GM19239 (cell line): ENCODE results near the gene DAPP1.
A peak's percentile ranks its signal among the peaks of the same experiment; 100 is the strongest.

Source experiments
- DNase-seq: peaks from one replicate; pipeline ENCODE4 v3.0.0; 2011; ENCODE audit warnings: low spot score; ENCODE audit not compliant: insufficient read length
- FAIRE-seq: peaks from 2 replicates; lab custom pipeline; 2011; peaks lifted over from hg19 to GRCh38; lab: Jason Lieb, UNC

Gene DAPP1

DNA sequence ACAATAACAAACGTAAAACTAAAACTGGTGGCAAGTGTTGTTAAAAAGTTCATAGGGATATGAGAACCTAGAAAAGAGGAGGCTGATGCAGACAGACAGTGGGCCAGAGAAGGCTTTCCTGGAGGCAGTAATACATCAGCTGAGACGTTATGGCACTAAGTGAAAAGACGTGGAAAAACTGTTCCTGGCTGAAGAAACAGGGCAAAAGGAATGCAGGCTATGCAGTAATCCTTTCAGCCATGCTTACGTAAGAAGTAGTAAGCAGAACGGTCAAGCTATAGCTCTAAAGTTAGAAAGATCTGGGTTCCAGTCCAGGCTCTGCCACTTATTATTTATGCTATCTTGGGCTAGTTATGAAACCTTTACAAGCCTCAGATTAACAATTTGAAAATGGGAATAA, 71.2 kb downstream of the DAPP1 start:
- no peak for DNase-seq
- FAIRE-seq: no peak

DNA sequence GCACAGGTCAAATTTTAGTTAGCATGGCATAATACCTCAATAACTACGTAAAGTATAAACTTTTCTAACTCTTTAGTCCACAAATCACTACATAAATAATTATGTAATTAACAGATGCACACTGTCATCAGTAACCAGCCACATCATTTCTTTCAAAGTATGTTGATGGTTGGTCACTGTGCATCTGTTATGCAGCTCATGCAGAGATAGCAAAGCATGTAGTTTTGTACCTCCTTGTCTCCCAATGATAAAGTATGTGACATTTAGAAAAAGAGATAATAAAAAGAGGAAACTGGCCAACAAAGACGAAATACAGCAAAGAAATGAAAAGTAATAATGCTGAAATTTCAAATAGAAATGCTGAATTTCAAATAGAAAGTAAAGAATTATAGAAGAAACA, 74.7 kb downstream of the DAPP1 start:
- DNase-seq (no peak), FAIRE-seq (no peak)

DNA sequence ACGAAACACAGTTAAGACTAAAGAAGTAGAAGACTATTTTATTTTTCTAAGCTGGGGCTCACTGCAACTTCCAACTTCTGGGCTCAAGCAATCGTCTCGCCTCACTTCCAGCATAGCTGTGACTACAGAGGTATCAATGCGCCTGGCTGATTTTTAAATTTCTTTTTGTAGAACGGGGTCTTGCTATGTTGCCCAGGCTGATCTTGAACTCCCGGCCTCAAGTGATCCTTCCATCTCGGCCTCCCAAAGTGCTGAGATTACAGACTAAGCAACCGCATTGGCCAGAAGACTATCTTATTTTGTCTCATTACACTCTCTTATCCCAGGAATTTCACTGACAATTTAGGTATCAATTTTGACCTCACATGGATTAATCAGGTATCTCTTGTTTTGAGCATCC, 76.4 kb downstream of the DAPP1 start:
- FAIRE-seq (no peak), DNase-seq (no peak)

DNA sequence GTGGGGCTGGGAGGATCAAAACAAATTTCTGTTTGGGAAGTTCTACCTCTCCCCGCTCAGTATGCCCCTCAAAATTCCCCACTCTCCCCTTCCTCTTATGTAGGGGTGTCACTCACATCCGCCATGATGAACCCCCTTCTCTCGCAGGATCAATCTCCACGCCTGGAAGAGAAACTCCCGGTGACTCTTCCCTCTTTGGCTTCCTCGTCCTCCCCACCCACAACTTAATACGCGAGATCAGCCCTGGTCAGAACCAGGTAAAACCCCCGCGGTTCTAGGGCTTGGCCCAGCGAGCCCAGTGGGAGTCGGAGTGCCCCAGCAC, 77.2 kb downstream of the DAPP1 start:
- no peak for DNase-seq
- FAIRE-seq: no peak

DNA sequence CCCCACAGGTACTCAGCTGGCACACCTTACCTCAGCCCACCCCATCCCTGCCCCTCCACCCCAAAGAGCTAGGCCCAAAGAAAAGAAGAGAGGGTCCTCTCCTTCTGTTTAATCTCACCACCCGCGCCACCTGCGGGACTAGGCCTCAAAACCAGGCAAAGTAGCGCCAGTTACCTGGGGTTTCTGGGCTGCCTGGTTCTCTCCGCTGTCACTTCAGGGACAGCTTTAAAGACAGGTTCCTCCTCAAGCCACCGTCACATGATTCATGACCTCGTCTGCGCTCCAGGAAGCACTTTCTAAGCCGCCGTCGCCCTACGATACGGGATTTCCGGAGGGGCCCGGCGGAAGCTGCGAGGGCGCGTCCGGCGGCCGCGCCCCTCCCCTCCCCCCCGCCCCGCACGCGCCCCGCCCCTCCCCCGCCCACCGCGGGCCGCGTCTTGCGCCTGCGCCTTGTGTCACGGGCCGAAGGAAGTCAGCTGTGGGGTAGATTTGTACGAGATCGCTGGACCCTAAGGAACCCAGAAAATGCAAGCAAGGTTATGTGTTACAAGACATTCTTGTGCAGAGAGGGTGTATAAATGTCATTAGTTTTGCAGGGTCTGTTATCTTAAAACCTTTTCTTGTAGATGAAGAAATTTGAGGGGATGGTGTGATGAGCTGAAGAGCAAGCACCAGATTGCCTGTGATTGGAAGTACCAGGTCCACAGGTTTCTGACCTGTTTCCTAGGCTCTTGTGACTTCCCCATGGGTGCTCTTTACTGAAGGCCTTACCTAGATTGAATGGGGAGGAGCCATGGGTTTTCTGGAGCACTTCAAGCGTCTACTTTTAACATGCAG, 77.8 kb downstream of the DAPP1 start, which contains the start of gene LAMTOR3:
Gene LAMTOR3, minus strand, starts transcription at position 267 of the 837 bp plus-strand sequence. CDS start 464 bp downstream, outside the sequence.
- FAIRE-seq (peak; percentile 98), DNase-seq (peak; percentile 75)

DNA sequence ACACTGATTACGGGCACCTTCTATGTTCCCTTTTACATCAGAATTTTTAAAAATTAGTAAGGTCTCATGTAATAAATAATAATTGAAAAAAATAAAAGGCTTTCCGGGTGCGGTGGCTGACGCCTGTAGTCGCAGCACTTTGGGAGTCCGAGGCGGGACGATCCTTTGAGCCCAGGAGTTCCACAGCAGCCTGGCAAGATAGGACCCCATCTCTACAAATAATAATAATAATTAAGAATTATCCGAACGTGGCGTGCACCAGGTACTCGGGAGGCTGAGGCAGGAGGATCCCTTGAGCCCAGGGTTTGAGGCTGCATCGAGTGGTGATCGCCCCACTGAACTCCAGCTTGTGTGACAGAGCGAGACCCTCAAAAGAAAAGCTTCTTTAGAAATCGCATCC, 78.4 kb downstream of the DAPP1 start:
- DNase-seq (no peak), FAIRE-seq (no peak)

DNA sequence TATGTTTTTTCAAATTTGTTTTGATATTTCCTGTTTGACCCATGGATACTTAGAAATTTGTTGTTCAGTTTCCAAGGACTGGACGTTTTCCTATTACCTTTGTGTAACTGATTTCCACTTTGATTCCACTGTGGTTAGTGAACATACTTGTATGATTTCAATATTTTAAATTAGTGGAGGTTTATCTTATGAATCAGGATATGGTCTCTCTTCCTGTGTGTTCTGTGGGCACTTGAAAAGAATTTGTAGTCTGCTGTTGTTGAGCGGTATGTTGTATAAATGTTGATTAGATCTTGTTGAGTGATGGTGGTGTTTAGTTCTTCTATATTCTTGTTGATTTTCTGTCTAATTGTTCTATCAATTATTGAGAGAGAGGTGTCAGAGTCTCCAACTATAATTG, 98.8 kb downstream of the DAPP1 start:
- DNase-seq (no peak), FAIRE-seq (no peak)

DNA sequence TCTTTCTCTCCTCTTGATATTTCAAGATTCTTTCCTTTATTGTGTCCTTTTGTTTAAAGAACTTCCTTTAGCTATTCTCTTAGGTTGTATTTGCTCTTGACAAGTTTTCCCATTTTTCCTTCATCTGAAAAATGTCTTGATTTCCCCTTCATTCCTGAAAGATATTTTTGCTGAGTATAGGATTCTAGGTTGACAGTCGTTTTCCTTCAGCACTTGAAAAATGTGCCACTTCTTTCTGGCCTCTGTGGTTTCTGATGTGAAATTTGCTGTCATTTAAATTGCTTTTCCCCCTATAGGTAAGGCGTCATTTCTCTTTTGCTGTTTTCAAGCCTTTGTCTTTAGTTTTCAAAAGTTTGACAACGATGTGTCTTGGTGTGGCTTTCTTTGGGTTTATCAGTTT, 100.9 kb downstream of the DAPP1 start:
- DNase-seq: no peak
- no peak for FAIRE-seq

DNA sequence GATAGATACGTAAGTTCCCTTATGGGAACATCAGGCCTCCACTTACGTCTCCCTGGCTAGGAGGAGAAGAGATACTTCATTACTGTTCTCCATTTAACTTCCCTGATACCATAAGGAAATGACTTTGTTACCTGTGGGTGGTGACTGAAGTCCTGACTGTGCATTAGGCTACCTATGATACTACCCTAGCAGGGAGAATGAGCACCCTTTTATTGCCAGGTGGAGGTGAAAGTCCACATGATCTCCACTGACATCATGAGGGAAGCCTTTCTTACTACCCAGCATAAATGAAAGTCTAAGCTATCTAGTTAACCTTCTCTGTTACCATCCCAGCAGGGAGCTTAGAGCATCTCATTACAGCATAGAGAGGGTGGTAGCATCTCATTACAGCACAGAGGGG, 102.0 kb downstream of the DAPP1 start:
- FAIRE-seq (no peak), DNase-seq (no peak)
